WTC11 (cell line): Measurements from ENCODE around the gene KDM4B. TPM values are rescaled to one million over a fixed set of nuclear protein-coding genes. Genes with fewer than 3 reads are reported as not detected.
A peak's percentile ranks its signal among the peaks of the same experiment; 100 is the strongest.

Experiments used
- ATAC-seq: fragments of 200-7000 bp; cut with Tn5 transposase; 2 replicates; pipeline ENCODE4 v1.10.0; 2021; ENCODE audit warnings: mild to moderate bottlenecking, moderate library complexity
- CTCF ChIA-PET: fragments of 300-600 bp; sonication (Branson Sonifier 250); formaldehyde crosslinking; loops from one replicate; lab custom pipeline; 2021; ENCODE audit warnings: antibody characterized with exemption; lab: Charles Lee
- POLR2A ChIA-PET: fragments of 350-600 bp; sonication (Branson Sonifier 250); formaldehyde crosslinking; loops from one replicate; lab custom pipeline; 2021; ENCODE audit warnings: antibody characterized with exemption; lab: Charles Lee
- DNase-seq: peaks from one replicate; pipeline ENCODE4 v3.0.0; 2021; ENCODE audit warnings: low spot score
- H3K27ac Mint-ChIP-seq: 2 replicates; pipeline ENCODE4 v1.8.0; 2021; ENCODE audit warnings: mixed read lengths
- H3K27me3 Mint-ChIP-seq: 2 replicates; pipeline ENCODE4 v1.8.0; 2021; ENCODE audit warnings: low read depth, mild to moderate bottlenecking, moderate library complexity, mixed read lengths
- H3K36me3 Mint-ChIP-seq: 2 replicates; pipeline ENCODE4 v1.8.0; 2021; ENCODE audit warnings: mixed read lengths
- H3K4me1 Mint-ChIP-seq: 2 replicates; pipeline ENCODE4 v1.8.0; 2022; ENCODE audit warnings: mixed read lengths
- H3K4me3 Mint-ChIP-seq: 2 replicates; pipeline ENCODE4 v1.8.0; 2021; ENCODE audit warnings: mild to moderate bottlenecking, moderate library complexity, mixed read lengths
- H3K9me3 Mint-ChIP-seq: 2 replicates; pipeline ENCODE4 v1.8.0; 2021; ENCODE audit warnings: mixed read lengths
- ARID4B ChIP-seq: sonication (generic); formaldehyde crosslinking; IDR thresholded peaks from 2 replicates; pipeline ENCODE4 v1.8.0; 2023; ENCODE audit warnings: missing genetic modification reagents, mild to moderate bottlenecking, borderline replicate concordance
- CBFB ChIP-seq: sonication (generic); formaldehyde crosslinking; IDR thresholded peaks from 2 replicates; pipeline ENCODE4 v1.8.1; 2022; ENCODE audit warnings: mild to moderate bottlenecking, low read depth, missing genetic modification reagents
- ESRRA ChIP-seq: sonication (generic); formaldehyde crosslinking; IDR thresholded peaks from 2 replicates; pipeline ENCODE4 v1.8.1; 2022; ENCODE audit warnings: mild to moderate bottlenecking, missing genetic modification reagents, borderline replicate concordance
- ETV6 ChIP-seq: sonication (generic); formaldehyde crosslinking; IDR thresholded peaks from 2 replicates; pipeline ENCODE4 v1.8.1; 2022; ENCODE audit warnings: mild to moderate bottlenecking, missing genetic modification reagents
- FOXP4 ChIP-seq: sonication (generic); formaldehyde crosslinking; IDR thresholded peaks from 2 replicates; pipeline ENCODE4 v1.8.0; 2022; ENCODE audit warnings: mild to moderate bottlenecking, missing genetic modification reagents
- GABPB1 ChIP-seq: sonication (generic); formaldehyde crosslinking; IDR thresholded peaks from 2 replicates; pipeline ENCODE4 v1.8.1; 2023; ENCODE audit warnings: mild to moderate bottlenecking, missing genetic modification reagents
- GRHL2 ChIP-seq: fragments of 250-450 bp; sonication (Bioruptor Pico); IDR thresholded peaks from 2 replicates; pipeline ENCODE4 v1.8.0; 2022; ENCODE audit warnings: mild to moderate bottlenecking, moderate library complexity; ENCODE audit not compliant: insufficient replicate concordance, severe bottlenecking
- KAT7 ChIP-seq: sonication (generic); formaldehyde crosslinking; IDR thresholded peaks from 2 replicates; pipeline ENCODE4 v1.8.1; 2023; ENCODE audit warnings: missing genetic modification reagents, mild to moderate bottlenecking, borderline replicate concordance
- MYBL2 ChIP-seq: sonication (generic); formaldehyde crosslinking; IDR thresholded peaks from 2 replicates; pipeline ENCODE4 v1.8.1; 2023; ENCODE audit warnings: mild to moderate bottlenecking, moderate library complexity, missing genetic modification reagents
- NFATC4 ChIP-seq: fragments of 250-450 bp; sonication (Bioruptor Pico); IDR thresholded peaks from 2 replicates; pipeline ENCODE4 v1.9.0; 2021; ENCODE audit warnings: mild to moderate bottlenecking
- NFYB ChIP-seq: sonication (generic); formaldehyde crosslinking; conservative IDR thresholded peaks from 2 replicates; pipeline ENCODE4 v1.8.0; 2022; ENCODE audit warnings: low read depth, missing genetic modification reagents
- OVOL2 ChIP-seq: fragments of 250-450 bp; sonication (Bioruptor Pico); IDR thresholded peaks from 2 replicates; pipeline ENCODE4 v1.9.0; 2021; ENCODE audit warnings: mild to moderate bottlenecking, borderline replicate concordance
- SMAD4 ChIP-seq: sonication (generic); formaldehyde crosslinking; IDR thresholded peaks from 2 replicates; pipeline ENCODE4 v1.8.0; 2022; ENCODE audit warnings: mild to moderate bottlenecking, missing genetic modification reagents
- TEAD1 ChIP-seq: sonication (generic); formaldehyde crosslinking; IDR thresholded peaks from 2 replicates; pipeline ENCODE4 v1.8.0; 2022; ENCODE audit warnings: mild to moderate bottlenecking, missing genetic modification reagents
- ZBTB43 ChIP-seq: sonication (generic); formaldehyde crosslinking; IDR thresholded peaks from 2 replicates; pipeline ENCODE4 v1.8.1; 2023; ENCODE audit warnings: mild to moderate bottlenecking, missing genetic modification reagents
- ZNF219 ChIP-seq: sonication (generic); formaldehyde crosslinking; IDR thresholded peaks from 2 replicates; pipeline ENCODE4 v1.8.0; 2023; ENCODE audit warnings: missing genetic modification reagents, mild to moderate bottlenecking, borderline replicate concordance
- ZNF232 ChIP-seq: sonication (generic); formaldehyde crosslinking; IDR thresholded peaks from 2 replicates; pipeline ENCODE4 v1.8.0; 2022; ENCODE audit warnings: mild to moderate bottlenecking, missing genetic modification reagents
- ZNF281 ChIP-seq: sonication (generic); formaldehyde crosslinking; IDR thresholded peaks from 2 replicates; pipeline ENCODE4 v1.8.0; 2023; ENCODE audit warnings: mild to moderate bottlenecking, missing genetic modification reagents
- total RNA-seq: library from RNA; stranded (reverse); gene quantifications from 3 replicates; pipeline ENCODE4 v1.2.3, GENCODE V29; 2021

Gene KDM4B
- total RNA-seq, 1 experiment from 2014 or later: 43.2 TPM

- no peak for TF ChIP-seq ZBTB43 (CRISPR knock-in tag)
- TF ChIP-seq ZNF219 (CRISPR knock-in tag): no peak
Measured at GRCh38 chr19:5145521-5146511, 176.9 kb downstream of the KDM4B start (continued).

GRCh38 chr19:5147074-5147977, 178.4 kb downstream of the KDM4B start:
- ATAC-seq (no peak), DNase-seq (no peak)
- no peaks in the 10 kb centered on the region for H3K27me3 Mint-ChIP-seq
- no peak overlapping the region for H3K4me3 Mint-ChIP-seq
- POLR2A ChIA-PET: no interaction called here
- peaks cover 5% of the 10 kb centered on the region; the same call in 1 of the 2 replicates for H3K4me1 Mint-ChIP-seq
- peak overlapping the region; percentile 63; the same call in 1 of the 2 replicates for H3K27ac Mint-ChIP-seq
- peaks cover 7% of the 10 kb centered on the region for H3K36me3 Mint-ChIP-seq
- H3K9me3 Mint-ChIP-seq: no peaks in the 10 kb centered on the region
- TF ChIP-seq FOXP4 (CRISPR knock-in tag) (no peak), GABPB1 (no peak), ETV6 (no peak), NFYB (CRISPR knock-in tag) (no peak), OVOL2 (CRISPR knock-in tag) (no peak), MYBL2 (CRISPR knock-in tag) (no peak), ZNF232 (CRISPR knock-in tag) (no peak), ZNF281 (CRISPR knock-in tag) (no peak), TEAD1 (CRISPR knock-in tag) (no peak), SMAD4 (no peak), GRHL2 (CRISPR knock-in tag) (no peak), ARID4B (CRISPR knock-in tag) (no peak), CBFB (CRISPR knock-in tag) (no peak), ESRRA (CRISPR knock-in tag) (no peak), NFATC4 (no peak), ZNF219 (CRISPR knock-in tag) (no peak), KAT7 (CRISPR knock-in tag) (no peak)
- TF ChIP-seq, all 79 proteins: peak for 0
- CTCF ChIA-PET: interaction anchor here (0.7 to 2.8 kb wide), 6 partner anchors 9 to 146 kb away, joined by 3 to 18 read pairs (median 6); no protein-coding TSS in a partner anchor
